ENCODE measurements around the gene OR6N1. TPM values are rescaled to one million over a fixed set of nuclear protein-coding genes. Genes with fewer than 3 reads are reported as not detected.

The OR6N1 gene
- total RNA-seq, 2 experiments from 2014 or later: not detected

DNA sequence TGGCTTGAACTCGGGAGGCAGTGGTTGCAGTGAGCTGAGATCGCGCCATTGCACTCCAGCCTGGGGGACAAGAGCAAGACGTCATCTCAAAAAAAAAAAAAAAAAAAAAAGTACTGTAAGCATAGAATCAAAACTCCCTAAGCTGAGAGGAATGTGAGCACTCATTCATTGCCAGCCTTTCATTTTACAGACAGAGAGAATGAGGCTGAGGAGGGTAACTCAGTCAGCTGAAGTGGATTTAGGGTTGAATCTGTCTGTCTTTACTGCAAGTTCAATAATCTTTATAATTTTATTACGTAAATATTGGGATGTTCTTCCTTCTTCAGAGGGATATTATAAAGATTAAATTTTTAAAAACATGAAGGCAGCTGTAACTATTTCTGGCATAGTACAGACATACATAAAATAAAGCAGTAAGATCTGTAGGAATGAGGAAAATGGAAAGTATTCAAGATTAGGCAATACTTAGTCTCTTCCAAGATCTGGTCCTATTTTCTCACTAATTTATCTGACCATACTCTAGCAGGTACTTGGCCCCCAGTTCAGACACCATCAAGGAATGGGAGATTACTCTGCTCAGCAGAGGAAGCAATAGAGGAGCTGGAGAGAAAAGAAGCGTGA, 35.0 kb upstream of the OR6N1 start:
- CTCF ChIA-PET: no interaction called here
- intact Hi-C loops (cut with micrococcal nuclease): no loop called here
- DNase-seq: no peak
- Mint-ChIP-seq H3K4me1 (ENCODE audit: low read depth) (no peaks in the 10 kb centered on the region), H3K27ac (no peak overlapping the region), H3K9me3 (no peaks in the 10 kb centered on the region), H3K4me3 (no peak overlapping the region), H3K27me3 (ENCODE audit: low read depth) (peaks cover 15% of the 10 kb centered on the region), H3K36me3 (ENCODE audit: low read depth) (no peaks in the 10 kb centered on the region)

GRCh38 chr1:158803678-158804077, 31.7 kb upstream of the OR6N1 start:
- H3K36me3 Mint-ChIP-seq (ENCODE audit: low read depth): no peaks in the 10 kb centered on the region
- no peak for DNase-seq
- intact Hi-C loops (cut with micrococcal nuclease): no loop called here
- no peak overlapping the region for H3K4me3 Mint-ChIP-seq
- CTCF ChIA-PET: interaction anchor here (1.6 kb wide), 1 partner anchor 9 kb away, joined by 4 read pairs; no protein-coding TSS in a partner anchor
- no peaks in the 10 kb centered on the region for H3K9me3 Mint-ChIP-seq
- H3K27me3 Mint-ChIP-seq (ENCODE audit: low read depth): peaks cover 22% of the 10 kb centered on the region
- H3K4me1 Mint-ChIP-seq (ENCODE audit: low read depth): peaks cover 4% of the 10 kb centered on the region
- H3K27ac Mint-ChIP-seq: no peak overlapping the region

- DNase-seq: no peak
- CTCF ChIA-PET: no interaction called here
- H3K27me3 Mint-ChIP-seq (ENCODE audit: low read depth): peaks cover 22% of the 10 kb centered on the region
- peaks cover 4% of the 10 kb centered on the region for H3K4me1 Mint-ChIP-seq (ENCODE audit: low read depth)
- H3K36me3 Mint-ChIP-seq (ENCODE audit: low read depth): no peaks in the 10 kb centered on the region
- no peak overlapping the region for H3K4me3 Mint-ChIP-seq
- intact Hi-C loops (cut with micrococcal nuclease): no loop called here
- H3K27ac Mint-ChIP-seq: no peak overlapping the region
- no peaks in the 10 kb centered on the region for H3K9me3 Mint-ChIP-seq
Observed at GRCh38 chr1:158801396-158801795, 29.4 kb upstream of the OR6N1 start.

DNA sequence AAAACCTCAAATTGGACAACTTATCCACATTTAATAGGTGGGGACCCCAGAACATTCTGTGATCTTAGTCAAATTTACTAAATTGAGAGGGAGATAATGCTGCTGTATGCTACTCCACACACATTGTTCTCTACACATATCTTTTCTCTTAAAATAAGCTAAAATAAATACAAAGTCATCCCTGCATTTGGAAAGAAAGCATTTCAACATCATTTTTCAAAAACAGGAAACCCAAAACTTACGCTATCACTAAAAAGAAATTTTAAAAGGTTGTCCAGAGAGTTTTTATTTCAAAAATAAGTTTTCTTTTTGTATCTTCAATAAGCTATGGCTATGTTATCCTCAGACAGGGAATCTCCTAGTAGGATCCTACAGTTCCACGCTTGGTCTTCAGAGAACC, 28.5 kb upstream of the OR6N1 start:
- no peak for DNase-seq
- Mint-ChIP-seq H3K27me3 (ENCODE audit: low read depth) (peaks cover 22% of the 10 kb centered on the region), H3K4me1 (ENCODE audit: low read depth) (peaks cover 4% of the 10 kb centered on the region), H3K36me3 (ENCODE audit: low read depth) (no peaks in the 10 kb centered on the region), H3K27ac (no peak overlapping the region), H3K9me3 (no peaks in the 10 kb centered on the region), H3K4me3 (no peak overlapping the region)
- intact Hi-C loops (cut with micrococcal nuclease): no loop called here
- CTCF ChIA-PET: no interaction called here

DNA sequence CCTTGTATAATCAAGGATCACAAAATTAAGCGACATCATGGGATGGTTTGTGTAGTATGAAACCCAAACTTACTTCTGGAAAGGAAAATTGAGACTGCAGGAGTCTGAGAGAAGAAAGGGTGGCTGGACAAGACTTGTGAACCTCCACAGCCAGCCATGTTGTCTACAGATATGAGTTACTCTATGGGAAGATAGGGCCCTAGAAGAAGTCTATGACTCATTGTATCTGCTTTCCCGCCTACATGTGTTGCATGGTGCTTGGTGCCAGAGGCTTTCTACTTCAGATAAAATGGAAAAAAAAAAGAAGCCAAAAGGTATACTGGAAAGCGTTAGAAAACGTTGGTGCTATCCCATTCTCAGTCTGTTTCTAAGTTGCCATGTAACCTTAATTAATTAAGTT, 27.7 kb upstream of the OR6N1 start:
- DNase-seq: no peak
- Mint-ChIP-seq H3K4me1 (ENCODE audit: low read depth) (peaks cover 4% of the 10 kb centered on the region), H3K27ac (no peak overlapping the region), H3K9me3 (no peaks in the 10 kb centered on the region), H3K4me3 (no peak overlapping the region), H3K27me3 (ENCODE audit: low read depth) (peaks cover 22% of the 10 kb centered on the region), H3K36me3 (ENCODE audit: low read depth) (no peaks in the 10 kb centered on the region)
- intact Hi-C loops (cut with micrococcal nuclease): no loop called here
- CTCF ChIA-PET: no interaction called here

DNA sequence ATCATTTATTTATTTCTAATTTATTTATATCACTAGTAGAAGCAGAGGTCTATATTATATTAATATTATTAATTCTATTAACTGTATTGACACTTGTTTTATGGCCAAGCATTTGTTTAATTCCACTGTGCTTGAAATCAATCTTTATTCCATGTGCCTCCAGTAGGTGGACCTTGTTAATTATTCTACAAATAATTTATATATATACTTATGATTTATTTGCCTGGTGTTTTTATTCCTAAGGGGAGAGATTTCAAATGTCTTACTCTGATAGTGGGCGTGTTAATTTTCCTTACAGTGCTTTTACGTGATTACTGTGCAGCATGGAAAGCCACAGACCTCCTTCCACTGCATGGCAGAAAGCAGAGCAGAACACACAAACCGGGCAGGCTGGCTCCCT, 26.5 kb upstream of the OR6N1 start:
- CTCF ChIA-PET: no interaction called here
- H3K9me3 Mint-ChIP-seq: no peaks in the 10 kb centered on the region
- no peak overlapping the region for H3K4me3 Mint-ChIP-seq
- H3K27ac Mint-ChIP-seq: no peak overlapping the region
- intact Hi-C loops (cut with micrococcal nuclease): no loop called here
- no peak for DNase-seq
- H3K27me3 Mint-ChIP-seq (ENCODE audit: low read depth): peaks cover 16% of the 10 kb centered on the region
- H3K4me1 Mint-ChIP-seq (ENCODE audit: low read depth): peaks cover 4% of the 10 kb centered on the region
- no peaks in the 10 kb centered on the region for H3K36me3 Mint-ChIP-seq (ENCODE audit: low read depth)

DNA sequence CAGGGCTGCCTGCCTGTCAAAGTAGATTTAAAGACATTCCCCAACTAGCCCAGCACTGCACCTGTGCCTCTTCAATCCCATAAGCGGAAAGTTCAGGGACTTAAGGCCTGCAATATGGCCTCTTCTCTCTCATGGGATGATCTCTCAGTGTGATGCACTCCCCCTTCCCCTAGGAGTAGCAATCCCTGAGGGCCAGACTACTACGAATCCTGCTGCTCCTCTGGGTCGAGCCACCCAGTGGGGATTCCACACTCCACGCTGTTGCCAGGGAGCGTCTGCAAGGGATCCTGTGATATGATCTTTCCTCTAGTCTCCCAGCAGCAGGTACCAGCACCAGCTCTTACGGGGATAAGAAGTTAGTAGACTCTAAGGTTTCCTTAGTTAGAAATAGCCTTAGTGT, 22.3 kb upstream of the OR6N1 start:
- peaks cover 4% of the 10 kb centered on the region for H3K27me3 Mint-ChIP-seq (ENCODE audit: low read depth)
- no peaks in the 10 kb centered on the region for H3K36me3 Mint-ChIP-seq (ENCODE audit: low read depth)
- H3K4me1 Mint-ChIP-seq (ENCODE audit: low read depth): no peaks in the 10 kb centered on the region
- intact Hi-C loops (cut with micrococcal nuclease): no loop called here
- CTCF ChIA-PET: interaction anchor here (0.6 to 3.3 kb wide), 6 partner anchors 9 to 277 kb away, joined by 3 to 9 read pairs (median 5); no protein-coding TSS in a partner anchor
- H3K27ac Mint-ChIP-seq: no peak overlapping the region
- H3K4me3 Mint-ChIP-seq: no peak overlapping the region
- H3K9me3 Mint-ChIP-seq: no peaks in the 10 kb centered on the region
- DNase-seq: no peak

GRCh38 chr1:158793604-158794003, 21.6 kb upstream of the OR6N1 start:
- H3K27me3 Mint-ChIP-seq (ENCODE audit: low read depth): peaks cover 2% of the 10 kb centered on the region
- no peak overlapping the region for H3K4me3 Mint-ChIP-seq
- intact Hi-C loops (cut with micrococcal nuclease): loop anchor here (1.0 to 2.0 kb wide), 2 partner anchors 205 to 279 kb away; no protein-coding TSS in a partner anchor
- no peaks in the 10 kb centered on the region for H3K36me3 Mint-ChIP-seq (ENCODE audit: low read depth)
- no peak overlapping the region for H3K27ac Mint-ChIP-seq
- CTCF ChIA-PET: interaction anchor here (1.4 to 1.7 kb wide), 3 partner anchors 182 to 278 kb away, joined by 3 to 9 read pairs (median 5); no protein-coding TSS in a partner anchor
- H3K4me1 Mint-ChIP-seq (ENCODE audit: low read depth): no peaks in the 10 kb centered on the region
- H3K9me3 Mint-ChIP-seq: no peaks in the 10 kb centered on the region
- DNase-seq: peak; percentile 47

DNA sequence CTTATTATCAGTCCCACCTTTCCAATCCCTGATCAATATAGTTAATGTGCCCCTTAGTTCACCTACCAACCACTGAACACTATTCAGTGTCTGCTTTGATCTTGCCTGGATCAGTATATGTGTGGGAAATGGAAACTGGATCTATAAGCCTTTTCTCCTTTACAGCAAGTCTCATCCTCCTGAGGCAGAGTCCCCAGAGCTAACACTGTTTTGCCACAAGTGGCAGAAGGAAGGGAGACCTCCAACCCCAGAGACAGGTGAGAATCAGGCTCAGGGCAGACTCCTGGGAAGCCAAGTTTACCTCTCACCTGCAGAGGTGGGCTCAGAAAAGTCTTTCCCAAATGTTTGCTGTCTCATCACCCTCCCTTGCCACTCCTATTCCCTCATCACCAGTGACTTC, 9.1 kb upstream of the OR6N1 start, which contains the start of gene OR6N2:
Gene OR6N2 (minus strand): TSS at position 101 of the 400 bp plus-strand sequence. CDS start 3,569 bp downstream, outside the sequence.
- CTCF ChIA-PET: no interaction called here
- H3K4me3 Mint-ChIP-seq: no peak within 1 kb of the TSS

GRCh38 chr1:158754420-158754819, 17.6 kb downstream of the OR6N1 start, which contains the start of gene OR6K6:
Gene OR6K6, plus strand, starts transcription at chr1:158754720. Its CDS starts 168 bp downstream, at chr1:158754888.
- H3K36me3 Mint-ChIP-seq (ENCODE audit: low read depth): no peaks in the 10 kb centered on the region
- intact Hi-C loops (cut with micrococcal nuclease): no loop called here
- H3K4me3 Mint-ChIP-seq: no peak within 1 kb of the TSS
- peaks cover 16% of the 10 kb centered on the region for H3K27me3 Mint-ChIP-seq (ENCODE audit: low read depth)
- CTCF ChIA-PET: no interaction called here
- H3K9me3 Mint-ChIP-seq: no peaks in the 10 kb centered on the region
- no peak for DNase-seq
- no peaks in the 10 kb centered on the region for H3K4me1 Mint-ChIP-seq (ENCODE audit: low read depth)
- no peak within 1 kb of the TSS for H3K27ac Mint-ChIP-seq

More for the DNA sequence above, 9.1 kb upstream of the OR6N1 start, which contains the start of gene OR6N2:
- Mint-ChIP-seq H3K36me3 (ENCODE audit: low read depth) (no peaks in the 10 kb centered on the region), H3K9me3 (no peaks in the 10 kb centered on the region), H3K4me1 (ENCODE audit: low read depth) (no peaks in the 10 kb centered on the region), H3K27ac (no peak within 1 kb of the TSS), H3K27me3 (ENCODE audit: low read depth) (no peaks in the 10 kb centered on the region)
- DNase-seq: no peak
- intact Hi-C loops (cut with micrococcal nuclease): no loop called here

- CTCF ChIA-PET: no interaction called here
- no peaks in the 10 kb centered on the region for H3K36me3 Mint-ChIP-seq (ENCODE audit: low read depth)
- DNase-seq: no peak
- intact Hi-C loops (cut with micrococcal nuclease): no loop called here
- H3K4me3 Mint-ChIP-seq: no peak overlapping the region
- no peaks in the 10 kb centered on the region for H3K9me3 Mint-ChIP-seq
- peaks cover 14% of the 10 kb centered on the region for H3K27me3 Mint-ChIP-seq (ENCODE audit: low read depth)
- H3K4me1 Mint-ChIP-seq (ENCODE audit: low read depth): no peaks in the 10 kb centered on the region
- H3K27ac Mint-ChIP-seq: no peak overlapping the region
Observed at GRCh38 chr1:158752155-158752712, 19.8 kb downstream of the OR6N1 start.

DNA sequence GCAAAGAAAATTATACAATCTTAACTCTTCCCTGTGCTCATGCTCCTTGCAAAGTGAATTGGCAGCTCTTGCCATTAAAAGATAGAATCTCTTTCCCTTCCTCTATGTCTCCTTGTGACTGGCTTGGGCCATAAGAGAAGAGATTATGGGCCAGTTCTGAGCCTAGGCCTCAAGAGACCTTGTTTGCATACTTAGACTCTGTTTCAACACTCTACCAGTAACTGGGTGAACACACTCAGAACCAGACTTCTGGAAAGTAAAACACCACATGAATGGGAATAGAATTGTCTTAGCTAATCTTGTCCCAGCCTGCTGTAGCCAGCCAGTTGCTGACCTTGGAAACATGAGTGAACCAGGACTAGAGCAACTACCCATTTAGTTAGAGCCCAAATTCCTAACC, 36.1 kb downstream of the OR6N1 start:
- DNase-seq: no peak
- CTCF ChIA-PET: no interaction called here
- no peaks in the 10 kb centered on the region for H3K4me1 Mint-ChIP-seq (ENCODE audit: low read depth)
- H3K9me3 Mint-ChIP-seq: no peaks in the 10 kb centered on the region
- intact Hi-C loops (cut with micrococcal nuclease): no loop called here
- no peaks in the 10 kb centered on the region for H3K36me3 Mint-ChIP-seq (ENCODE audit: low read depth)
- H3K4me3 Mint-ChIP-seq: no peak overlapping the region
- H3K27ac Mint-ChIP-seq: no peak overlapping the region
- H3K27me3 Mint-ChIP-seq (ENCODE audit: low read depth): peaks cover 11% of the 10 kb centered on the region

DNA sequence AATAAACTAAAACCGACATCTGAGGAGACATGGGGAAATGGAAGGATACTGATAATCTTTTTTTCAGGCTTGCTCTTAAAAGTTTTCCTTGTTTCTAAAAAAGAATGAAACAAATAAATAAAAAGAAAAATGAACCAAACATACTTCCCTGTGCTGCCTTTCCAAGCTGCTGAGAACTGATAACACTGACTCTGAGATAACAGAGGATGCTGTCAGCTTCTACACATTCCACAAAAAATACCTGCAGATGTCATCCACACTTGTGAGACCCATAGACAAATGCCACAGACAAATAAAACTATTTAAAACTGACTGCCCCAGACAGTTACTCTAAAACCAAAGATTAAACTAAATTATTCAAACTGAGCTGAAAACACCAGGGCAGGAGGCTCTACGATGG, 39.5 kb downstream of the OR6N1 start:
- Mint-ChIP-seq H3K36me3 (ENCODE audit: low read depth) (no peaks in the 10 kb centered on the region), H3K9me3 (no peaks in the 10 kb centered on the region), H3K27ac (no peak overlapping the region), H3K4me1 (ENCODE audit: low read depth) (no peaks in the 10 kb centered on the region), H3K27me3 (ENCODE audit: low read depth) (no peaks in the 10 kb centered on the region), H3K4me3 (no peak overlapping the region)
- CTCF ChIA-PET: no interaction called here
- intact Hi-C loops (cut with micrococcal nuclease): no loop called here
- no peak for DNase-seq

Data from activated naive CD4-positive, alpha-beta T cell treated with anti-CD3 and anti-CD28 coated beads for 36 hours (primary cell).